H9 (cell line): ENCODE measurements around the gene NOL7. TPM values are rescaled to one million over a fixed set of nuclear protein-coding genes. Genes with fewer than 3 reads are reported as not detected.

ENCODE experiments used
- DNase-seq: peaks from one replicate; pipeline ENCODE4 v3.0.0-alpha.2; 2017
- H2AFZ ChIP-seq: one replicate; pipeline ENCODE4 v1.6.1; 2013; ENCODE audit warnings: mild to moderate bottlenecking, low read length, control low read depth, moderate library complexity
- H2AK5ac ChIP-seq: 2 replicates; pipeline ENCODE4 v1.6.1; 2013; ENCODE audit warnings: low read length, control low read depth, mixed read lengths; ENCODE audit not compliant: insufficient read length
- H2BK120ac ChIP-seq: one replicate; pipeline ENCODE4 v1.6.1; 2013; ENCODE audit warnings: low read depth, mild to moderate bottlenecking, low read length, control low read depth, inconsistent platforms; ENCODE audit not compliant: poor library complexity, severe bottlenecking
- H2BK12ac ChIP-seq: 2 replicates; pipeline ENCODE4 v1.6.1; 2013; ENCODE audit warnings: low read length, control low read depth, mixed read lengths, low read depth; ENCODE audit not compliant: insufficient read length
- H2BK15ac ChIP-seq: 2 replicates; pipeline ENCODE4 v1.6.1; 2013; ENCODE audit warnings: low read depth, low read length, control low read depth
- H2BK20ac ChIP-seq: one replicate; pipeline ENCODE4 v1.6.1; 2013; ENCODE audit warnings: low read depth, mild to moderate bottlenecking, low read length, control low read depth, inconsistent platforms; ENCODE audit not compliant: poor library complexity, severe bottlenecking
- H2BK5ac ChIP-seq: 2 replicates; pipeline ENCODE4 v1.6.1; 2013; ENCODE audit warnings: low read length, control low read depth, mixed read lengths; ENCODE audit not compliant: insufficient read length
- H3K14ac ChIP-seq: 2 replicates; pipeline ENCODE4 v1.6.1; 2013; ENCODE audit warnings: low read length, control low read depth; ENCODE audit not compliant: insufficient read depth
- H3K18ac ChIP-seq: 2 replicates; pipeline ENCODE4 v1.6.1; 2013; ENCODE audit warnings: low read depth, mild to moderate bottlenecking, mixed read lengths, low read length, control low read depth; ENCODE audit not compliant: insufficient read length
- H3K23ac ChIP-seq: 2 replicates; pipeline ENCODE4 v1.6.1; 2013; ENCODE audit warnings: low read length, control low read depth, mixed read lengths, low read depth; ENCODE audit not compliant: insufficient read length
- H3K23me2 ChIP-seq: 2 replicates; pipeline ENCODE4 v1.6.1; 2013; ENCODE audit warnings: low read depth, mild to moderate bottlenecking, mixed read lengths, low read length, control low read depth; ENCODE audit not compliant: insufficient read length, poor library complexity, severe bottlenecking
- H3K27ac ChIP-seq: 2 replicates; pipeline ENCODE4 v1.5.1; 2013; ENCODE audit warnings: low read length, control low read depth, mixed read lengths, low read depth; ENCODE audit not compliant: insufficient read length
- H3K27me3 ChIP-seq: 2 replicates; pipeline ENCODE4 v1.6.1; 2013; ENCODE audit warnings: low read length, control low read depth, inconsistent platforms; ENCODE audit not compliant: insufficient read depth
- H3K4ac ChIP-seq: 2 replicates; pipeline ENCODE4 v1.6.1; 2013; ENCODE audit warnings: low read depth, mild to moderate bottlenecking, control low read depth, inconsistent platforms, low read length, moderate library complexity
- H3K4me1 ChIP-seq: 2 replicates; pipeline ENCODE4 v1.6.1; 2013; ENCODE audit warnings: low read length, control low read depth, inconsistent platforms; ENCODE audit not compliant: insufficient read depth
- H3K4me2 ChIP-seq: 2 replicates; pipeline ENCODE4 v1.6.1; 2013; ENCODE audit warnings: low read length, control low read depth, mixed read lengths; ENCODE audit not compliant: insufficient read length, insufficient read depth
- H3K56ac ChIP-seq: 2 replicates; pipeline ENCODE4 v1.6.1; 2013; ENCODE audit warnings: low read depth, mild to moderate bottlenecking, mixed read lengths, low read length, control low read depth; ENCODE audit not compliant: insufficient read length
- H3K79me1 ChIP-seq: 2 replicates; pipeline ENCODE4 v1.6.1; 2013; ENCODE audit warnings: low read depth, mild to moderate bottlenecking, moderate library complexity, low read length, control low read depth, inconsistent platforms; ENCODE audit not compliant: insufficient read depth, poor library complexity, severe bottlenecking
- H3K79me2 ChIP-seq: 2 replicates; pipeline ENCODE4 v1.6.1; 2013; ENCODE audit warnings: low read length, control low read depth, inconsistent platforms; ENCODE audit not compliant: insufficient read depth
- H3K9ac ChIP-seq: 2 replicates; pipeline ENCODE4 v1.6.1; 2013; ENCODE audit warnings: low read length, control low read depth, mixed read lengths; ENCODE audit not compliant: insufficient read length; ENCODE audit errors: extremely low read depth
- H3K9me3 ChIP-seq: one replicate; pipeline ENCODE4 v1.6.1; 2013; ENCODE audit warnings: low read depth, low read length, inconsistent platforms; ENCODE audit not compliant: control insufficient read depth
- H3T11ph ChIP-seq: one replicate; pipeline ENCODE4 v1.6.1; 2013; ENCODE audit warnings: mild to moderate bottlenecking, low read length, control low read depth, inconsistent platforms
- H4K20me1 ChIP-seq: one replicate; pipeline ENCODE4 v1.6.1; 2013; ENCODE audit not compliant: control insufficient read depth, insufficient read length, insufficient read depth
- H4K5ac ChIP-seq: 2 replicates; pipeline ENCODE4 v1.6.1; 2013; ENCODE audit warnings: low read depth, mild to moderate bottlenecking, mixed read lengths, low read length, control low read depth; ENCODE audit not compliant: insufficient read length
- H4K8ac ChIP-seq: replicated peaks from 2 replicates; pipeline ENCODE4 v1.6.1; 2013; ENCODE audit warnings: low read length, control low read depth, mixed read lengths, low read depth; ENCODE audit not compliant: insufficient read length
- H4K91ac ChIP-seq: 2 replicates; pipeline ENCODE4 v1.6.1; 2013; ENCODE audit warnings: low read depth, mild to moderate bottlenecking, moderate library complexity, mixed read lengths, low read length, control low read depth; ENCODE audit not compliant: insufficient read length
- H3K27ac Mint-ChIP-seq, 3 experiments: 2 replicates in 2 of 3; 3 replicates in 1 of 3; pipeline ENCODE4 v1.8.0; 2020 to 2021; ENCODE audit warnings: mixed read lengths in 3 of 3, mild to moderate bottlenecking in 1 of 3, moderate library complexity in 1 of 3
- H3K27me3 Mint-ChIP-seq: 2 replicates; pipeline ENCODE4 v1.8.0; 2021; ENCODE audit warnings: low read depth, mild to moderate bottlenecking, moderate library complexity, mixed read lengths
- H3K36me3 Mint-ChIP-seq, 3 experiments: 2 replicates in 2 of 3; 3 replicates in 1 of 3; pipeline ENCODE4 v1.8.0; 2020 to 2021; ENCODE audit warnings: low read depth in 3 of 3, mixed read lengths in 3 of 3; ENCODE audit not compliant: insufficient read depth in 1 of 3
- H3K4me1 Mint-ChIP-seq, 2 experiments: 2 replicates each; pipeline ENCODE4 v1.8.0; 2020; ENCODE audit warnings: mixed read lengths in 2 of 2
- H3K4me3 Mint-ChIP-seq, 2 experiments: 2 replicates in 1 of 2; 3 replicates in 1 of 2; pipeline ENCODE4 v1.8.0; 2020 to 2021; ENCODE audit warnings: mild to moderate bottlenecking in 2 of 2, mixed read lengths in 2 of 2, moderate library complexity in 1 of 2
- H3K9me3 Mint-ChIP-seq, 2 experiments: 2 replicates in 1 of 2; 3 replicates in 1 of 2; pipeline ENCODE4 v1.8.0; 2020; ENCODE audit warnings: mild to moderate bottlenecking in 2 of 2, mixed read lengths in 2 of 2, moderate library complexity in 1 of 2
- CTCF ChIP-seq: fragments of 200-600 bp; sonication (generic); conservative IDR thresholded peaks from 3 replicates; pipeline ENCODE4 v1.8.0; 2021; ENCODE audit warnings: antibody characterized with exemption, mild to moderate bottlenecking
- WGBS: extraction: QIAGEN DNeasy Blood & Tissue Kit; methylation state at CpG from one replicate; pipeline ENCODE4 v1.1.7; 2013; ENCODE audit warnings: missing lambda C conversion rate, low lambda C conversion rate, mixed read lengths; ENCODE audit not compliant: insufficient read length; ENCODE audit errors: extremely low coverage; 5-methylcytosine and 5-hydroxymethylcytosine counted together
- total RNA-seq: library from RNA; stranded (reverse); gene quantifications from 2 replicates; pipeline ENCODE4 v1.2.1, GENCODE V29; 2021

NOL7 gene
- total RNA-seq, 1 experiment from 2014 or later: 72.1 TPM

DNA sequence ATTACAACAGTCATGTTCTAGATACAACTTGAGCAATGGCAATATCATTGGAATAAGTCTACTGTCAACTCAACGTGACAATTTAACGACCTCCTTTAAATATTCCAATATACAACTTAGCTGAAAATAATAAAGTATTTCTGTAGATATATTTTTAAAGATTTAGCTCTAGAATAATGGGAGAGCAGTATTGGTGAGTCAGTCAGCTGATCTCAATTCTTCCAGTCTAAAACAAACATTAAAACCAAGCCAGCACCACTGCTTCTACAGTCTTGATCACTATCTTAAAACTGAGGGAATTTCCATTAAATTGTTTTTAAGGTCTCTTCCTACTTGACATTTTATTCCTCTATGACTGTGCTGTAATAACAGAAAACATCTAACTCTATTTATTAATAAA lies 38.2 kb downstream of the NOL7 start:
- no peak overlapping the region for H3T11ph ChIP-seq
- no peaks in the 10 kb centered on the region for H3K27me3 ChIP-seq
- no peaks in the 10 kb centered on the region for H3K4me1 ChIP-seq
- H3K4ac ChIP-seq: no peak overlapping the region
- Mint-ChIP-seq H3K9me3 (no peaks in the 10 kb centered on the region), H3K4me3 (no peak overlapping the region), H3K27me3 (no peaks in the 10 kb centered on the region), H3K36me3 (peaks cover 3 to 6% (median 5%) of the 10 kb centered on the region in 3 experiments; a peak in 4 of 7 replicates), H3K27ac (no peak overlapping the region), H3K4me1 (peaks cover 4 to 8% of the 10 kb centered on the region in 2 experiments)
- no peak overlapping the region for H2BK20ac ChIP-seq
- H4K91ac ChIP-seq: no peak overlapping the region
- H3K23me2 ChIP-seq: no peaks in the 10 kb centered on the region
- no peak overlapping the region for H2AFZ ChIP-seq
- H3K14ac ChIP-seq: no peak overlapping the region
- no peak overlapping the region for H2AK5ac ChIP-seq
- no peak for DNase-seq
- no peak overlapping the region for H3K27ac ChIP-seq
- no peaks in the 10 kb centered on the region for H3K79me1 ChIP-seq
- H2BK5ac ChIP-seq: no peak overlapping the region
- no peak overlapping the region for H3K4me2 ChIP-seq
- no peak overlapping the region for H3K18ac ChIP-seq
- no peak overlapping the region for H3K56ac ChIP-seq
- no peaks in the 10 kb centered on the region for H3K9me3 ChIP-seq
- H2BK15ac ChIP-seq: no peak overlapping the region
- no peaks in the 10 kb centered on the region for H4K20me1 ChIP-seq
- no peaks in the 10 kb centered on the region for H3K79me2 ChIP-seq
- H2BK12ac ChIP-seq: no peak overlapping the region
- H4K8ac ChIP-seq: no peak overlapping the region
- WGBS: no CpG with 5 or more reads among the region's 2 CpGs
- TF ChIP-seq CTCF: no peak
- no peak overlapping the region for H2BK120ac ChIP-seq
- H4K5ac ChIP-seq: no peak overlapping the region
- no peak overlapping the region for H3K9ac ChIP-seq
- H3K23ac ChIP-seq: no peak overlapping the region
